Fibroblast of skin of abdomen (primary cell): ENCODE results near the gene CASP2. TPM values are rescaled to one million over a fixed set of nuclear protein-coding genes. Genes with fewer than 3 reads are reported as not detected.
"Not testable (repeated sequence)": the region's sequence is repeated elsewhere in the genome, so short reads cannot be mapped to it uniquely, and the experiment has no call there.

Experiments
- DNase-seq: peaks from one replicate; pipeline ENCODE4 v3.0.0-alpha.2; 2013
- polyA plus RNA-seq, 2 experiments: library from polyadenylated mRNA; unstranded; fragments of 120-200 nt; gene quantifications; one replicate each; pipeline ENCODE4 v1.2.1, GENCODE V29; 2013; ENCODE audit not compliant: insufficient read length in 2 of 2

CASP2 gene
- polyA plus RNA-seq (2013, experiment 1 of 2; ENCODE audit: insufficient read length), result 18.3 TPM
- 18.9 TPM for polyA plus RNA-seq (2013, experiment 2 of 2; ENCODE audit: insufficient read length)

DNA sequence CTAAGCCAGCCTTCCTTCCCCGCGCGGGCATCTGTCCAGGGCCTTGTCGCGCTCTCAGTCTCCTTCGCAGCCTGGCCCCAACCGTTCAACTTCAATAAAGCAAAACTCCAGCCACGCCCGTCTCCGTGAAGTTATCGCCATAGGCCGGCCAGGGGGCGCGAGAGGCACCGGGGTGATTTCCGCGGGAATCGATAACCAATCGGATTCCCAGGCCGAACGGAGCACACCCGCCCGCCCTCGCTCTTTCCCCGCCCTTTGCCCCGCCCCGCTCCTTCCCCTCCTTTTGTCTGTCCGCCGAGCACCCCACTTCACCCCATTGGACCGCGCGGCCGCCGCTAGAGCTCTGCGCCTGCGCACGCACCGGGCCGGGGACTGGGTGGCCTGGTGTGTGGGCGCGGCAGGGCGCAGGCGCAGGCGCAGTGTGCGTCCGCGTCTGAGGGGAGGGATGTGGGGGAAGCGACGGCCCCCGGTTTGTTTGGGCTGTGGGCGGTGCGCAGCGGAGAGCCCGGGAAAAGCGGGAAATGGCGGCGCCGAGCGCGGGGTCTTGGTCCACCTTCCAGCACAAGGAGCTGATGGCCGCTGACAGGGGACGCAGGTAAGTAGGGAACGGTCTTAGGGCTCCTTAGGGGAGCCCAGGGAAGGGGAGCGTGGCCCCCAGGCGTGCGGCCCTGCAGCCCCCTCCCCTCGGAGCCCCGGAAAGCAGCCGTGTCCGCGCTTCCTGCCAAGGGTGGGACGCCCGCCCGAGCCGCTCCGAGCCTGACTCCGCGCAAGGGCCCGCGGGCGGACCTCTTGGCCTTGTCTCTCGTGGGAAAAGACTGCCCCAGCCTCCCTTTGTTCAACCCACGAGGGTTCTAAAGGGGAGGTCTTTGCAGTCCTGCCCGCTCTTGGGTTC is at the start of gene CASP2:
Gene CASP2 (plus strand): TSS at position 417 of the 892 bp plus-strand sequence. CDS start 105 bp downstream, at position 522.
- DNase-seq, result peak; percentile 98

DNA sequence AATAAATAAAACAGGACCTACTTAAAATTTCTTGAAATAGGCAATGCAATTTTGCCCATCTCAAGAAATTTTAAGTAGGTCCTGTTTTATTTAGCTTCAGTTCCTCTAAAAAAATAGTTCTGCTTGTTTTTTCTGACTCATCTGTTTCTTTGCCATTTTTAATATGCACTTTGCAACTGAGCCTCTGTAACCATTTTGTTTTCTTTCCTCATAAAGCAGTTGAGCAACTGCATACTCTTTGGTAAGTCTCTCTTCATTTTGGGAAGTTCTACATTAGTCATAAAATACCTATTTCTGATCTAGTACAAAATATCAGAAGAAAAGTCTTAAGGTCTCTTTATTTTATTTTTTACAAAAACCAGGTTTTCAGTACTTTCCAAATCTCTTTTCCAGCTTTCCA is 48.3 kb upstream of the CASP2 start:
- DNase-seq, result peak; percentile 20

DNA sequence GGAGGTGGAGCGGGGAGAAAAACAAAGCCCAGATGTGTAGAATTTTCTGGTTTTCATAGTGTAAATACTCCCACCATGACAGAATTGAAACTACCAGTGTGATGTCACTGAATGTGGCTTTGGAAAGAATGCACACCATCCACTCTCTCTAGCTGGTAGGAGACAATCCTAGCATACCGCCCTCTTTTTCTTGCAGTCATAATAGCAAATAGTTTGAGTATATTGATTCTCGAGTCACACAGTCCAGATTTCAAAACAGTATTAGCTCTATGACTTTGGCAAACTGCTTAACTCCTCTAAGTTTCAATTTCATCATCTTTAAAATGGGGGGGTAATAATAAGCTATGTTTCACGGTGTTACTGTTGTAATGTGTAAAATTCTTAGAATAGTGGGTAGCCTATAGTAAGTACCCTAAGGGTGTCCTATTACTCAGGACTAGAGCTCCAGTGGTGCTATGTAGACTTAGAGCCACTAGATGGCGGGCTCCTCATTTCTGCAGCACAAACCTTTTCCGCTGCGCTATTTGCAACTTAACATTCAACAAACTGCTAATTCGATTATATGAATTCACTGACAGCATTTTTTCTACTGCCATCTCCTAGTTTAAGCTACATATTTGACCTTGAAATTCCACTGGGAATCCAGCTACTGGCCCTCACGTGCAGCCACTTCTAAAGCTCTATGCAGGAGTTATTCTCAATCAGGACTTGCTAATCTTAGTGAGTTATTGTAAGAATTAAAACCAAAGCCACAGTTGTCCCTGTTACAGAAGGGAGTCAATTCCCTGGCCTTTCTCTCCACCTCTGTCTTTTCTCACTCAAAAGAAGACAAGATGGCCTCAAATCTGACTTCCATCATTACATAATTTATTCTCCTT is 47.6 kb upstream of the CASP2 start:
- peak; percentile 88 for DNase-seq

DNA sequence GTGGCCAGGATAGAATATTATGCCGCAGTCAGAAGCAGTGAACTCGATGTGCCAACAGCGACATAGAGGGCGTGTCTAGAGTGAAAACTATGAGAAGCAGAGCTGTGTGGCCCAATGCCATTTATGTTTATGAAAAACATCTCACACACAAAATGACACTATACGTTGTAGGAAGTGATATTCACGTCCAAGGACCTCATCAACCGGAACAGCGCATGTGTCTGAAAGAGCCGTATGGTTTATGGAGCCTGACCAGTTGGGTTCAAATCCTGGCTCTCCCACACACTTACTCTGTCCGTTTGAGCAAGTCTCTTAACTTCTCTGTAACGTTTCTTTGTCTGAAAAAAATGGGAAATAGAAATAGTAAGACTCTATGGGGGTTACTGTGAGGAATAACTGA is 45.8 kb upstream of the CASP2 start:
- DNase-seq, result no peak

DNA sequence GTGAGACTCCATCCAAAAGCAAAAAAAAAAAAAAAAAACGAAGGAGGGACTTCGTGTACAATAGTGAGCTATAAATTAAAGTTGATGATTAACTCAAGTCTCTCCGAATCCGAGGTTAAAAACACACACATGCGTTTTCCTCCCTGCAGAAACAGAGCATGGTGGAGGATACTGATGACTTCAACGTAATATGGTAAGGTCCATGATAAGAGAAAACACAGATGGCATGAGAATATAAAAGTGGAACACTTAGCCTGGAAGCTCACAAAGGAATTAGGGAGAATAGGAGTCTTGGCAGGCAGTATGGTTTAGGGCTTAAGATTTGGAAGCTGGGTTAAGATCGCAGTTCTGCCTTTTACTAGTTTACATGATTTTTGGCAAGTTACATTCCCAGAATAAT is 45.0 kb upstream of the CASP2 start:
- no peak for DNase-seq

DNA sequence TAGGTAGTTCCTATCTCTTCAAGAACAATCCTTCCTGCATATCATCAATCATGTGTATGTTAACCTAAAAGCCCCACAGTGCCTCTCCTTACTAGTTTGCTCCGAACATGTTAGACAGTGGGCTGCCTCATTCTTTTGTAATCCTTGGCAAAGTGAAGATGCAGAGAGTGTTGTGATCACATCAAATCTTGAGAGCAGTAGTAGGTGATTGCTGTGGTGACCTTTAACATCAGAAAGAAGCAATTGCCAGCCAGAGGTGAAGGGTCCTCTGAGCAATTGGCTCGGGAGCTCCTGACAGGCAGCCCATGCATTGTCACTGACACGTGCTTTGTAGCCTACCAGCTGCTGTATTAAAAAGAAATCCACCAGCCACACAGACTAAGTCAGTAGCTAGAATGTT is 44.5 kb upstream of the CASP2 start:
- DNase-seq, result no peak

DNA sequence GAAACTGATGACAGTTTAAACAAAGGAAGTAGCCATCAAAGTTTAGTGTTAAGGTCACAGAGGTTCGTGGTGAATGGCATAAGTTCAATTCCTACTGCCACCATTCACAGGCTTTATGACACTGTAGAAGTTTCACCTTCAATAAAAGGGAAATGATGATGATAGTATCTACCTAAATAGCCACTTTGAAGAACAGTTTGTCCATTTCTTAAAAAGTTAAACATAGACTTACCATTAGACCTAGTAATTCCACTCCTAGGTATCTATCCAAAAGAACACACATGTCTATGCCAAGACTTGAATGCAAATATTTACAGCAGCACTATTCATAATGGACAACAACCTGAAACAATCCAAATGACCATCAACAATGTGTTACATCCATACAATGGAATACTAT is 43.8 kb upstream of the CASP2 start:
- no peak for DNase-seq

DNA sequence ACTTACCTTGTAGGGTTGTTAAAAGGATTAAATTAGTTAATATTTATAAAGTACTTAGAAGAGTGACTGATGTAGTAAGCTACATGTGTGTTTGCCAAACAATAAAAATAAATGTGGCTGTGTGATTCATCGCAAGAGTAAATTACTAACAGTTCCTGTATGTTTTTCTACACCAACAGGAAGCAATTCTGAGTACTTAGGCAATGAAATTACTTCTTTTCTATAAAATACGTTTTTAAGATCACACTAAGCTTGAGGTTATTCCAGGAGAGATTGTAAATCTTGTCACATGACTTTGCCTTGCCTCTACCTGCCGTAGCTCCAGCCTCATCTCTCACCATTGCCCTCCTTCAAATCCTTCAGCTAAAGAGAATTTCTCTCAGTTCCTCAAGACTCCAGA is 43.0 kb upstream of the CASP2 start:
- DNase-seq, result peak; percentile 28

DNA sequence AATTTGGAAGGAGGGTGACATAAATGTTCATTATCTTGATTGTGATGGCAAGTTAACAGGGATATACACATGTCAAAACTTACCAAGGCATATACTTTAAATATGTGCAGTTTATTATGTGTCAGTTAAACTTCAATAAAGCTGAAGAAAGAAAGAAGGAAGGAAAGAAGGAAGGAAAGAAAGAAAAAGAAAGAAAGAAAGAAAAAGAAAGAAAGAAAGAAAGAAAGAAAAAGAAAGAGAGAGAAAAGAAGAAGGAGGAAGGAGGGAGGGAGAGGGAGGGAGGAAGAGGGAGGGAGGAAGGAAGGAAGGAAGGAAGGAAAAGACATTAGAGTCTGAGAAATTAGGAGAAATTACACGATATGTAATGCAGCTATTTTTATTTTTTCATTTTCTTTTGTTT is 40.8 kb upstream of the CASP2 start:
- no peak for DNase-seq

DNA sequence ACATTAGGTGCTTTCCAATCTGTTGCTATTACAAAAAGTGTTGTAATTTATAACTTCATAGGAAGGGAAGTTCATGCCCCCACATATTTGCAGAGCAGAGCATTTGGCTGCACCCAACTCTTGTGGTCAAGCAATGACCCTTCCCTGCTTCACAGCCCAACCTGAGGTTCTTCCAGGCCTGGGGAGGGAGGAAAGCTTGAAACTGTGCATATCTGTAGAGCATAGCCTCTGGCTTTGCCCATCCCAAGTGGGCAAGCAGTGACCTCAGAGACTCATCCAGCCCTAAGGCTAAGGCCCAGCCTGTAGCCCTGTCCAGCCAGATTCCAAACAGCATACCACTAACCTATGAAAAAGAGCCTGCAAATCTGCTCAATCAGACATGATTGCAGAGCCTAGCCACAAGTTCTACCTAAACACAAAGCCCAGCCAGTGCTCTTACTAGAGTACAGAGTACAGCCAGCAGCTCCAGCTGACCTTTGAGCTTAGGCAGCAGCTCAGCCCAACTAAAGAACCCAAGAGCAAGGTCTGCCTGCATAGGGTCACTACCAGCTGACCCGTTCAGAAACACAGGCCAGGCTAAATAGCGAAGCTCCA is 39.3 kb upstream of the CASP2 start:
- DNase-seq, result no peak

DNA sequence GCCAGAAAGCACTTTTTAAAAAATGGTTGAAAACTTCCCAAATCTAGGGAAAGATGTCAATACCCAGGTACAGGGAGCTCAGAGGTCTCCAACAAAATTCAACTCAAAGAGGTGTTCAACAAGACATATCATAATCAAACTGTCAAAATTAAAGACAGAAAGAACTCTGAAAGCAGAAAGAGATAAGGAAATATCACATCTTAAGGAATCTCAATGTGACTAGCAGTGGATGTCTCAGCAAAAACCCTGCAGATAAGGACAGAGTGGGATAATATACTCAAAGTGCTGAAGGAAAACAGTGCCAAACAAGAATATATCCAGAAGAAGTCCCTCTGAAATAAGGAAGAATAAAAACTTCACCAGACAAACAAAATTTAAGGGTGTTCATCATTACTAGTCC is 38.0 kb upstream of the CASP2 start:
- DNase-seq, result no peak

DNA sequence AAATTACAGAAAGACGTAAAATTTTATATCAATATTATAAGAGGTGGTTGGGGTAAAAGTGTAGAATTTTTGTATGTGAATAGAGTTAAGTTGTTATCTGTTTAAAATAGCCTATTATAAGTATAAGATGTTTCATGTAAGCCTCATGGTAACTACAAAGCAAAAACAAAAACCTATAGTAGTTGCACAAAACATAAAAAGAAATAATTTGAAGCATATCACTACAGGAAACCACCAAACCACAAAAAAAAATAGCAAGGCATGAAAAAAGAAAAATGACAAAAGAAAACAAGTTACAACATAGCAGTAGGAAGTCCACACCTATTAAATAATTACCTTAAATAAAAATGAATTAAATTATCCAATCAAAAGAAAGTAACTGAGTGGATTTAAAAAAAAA is 37.3 kb upstream of the CASP2 start:
- DNase-seq, result no peak

DNA sequence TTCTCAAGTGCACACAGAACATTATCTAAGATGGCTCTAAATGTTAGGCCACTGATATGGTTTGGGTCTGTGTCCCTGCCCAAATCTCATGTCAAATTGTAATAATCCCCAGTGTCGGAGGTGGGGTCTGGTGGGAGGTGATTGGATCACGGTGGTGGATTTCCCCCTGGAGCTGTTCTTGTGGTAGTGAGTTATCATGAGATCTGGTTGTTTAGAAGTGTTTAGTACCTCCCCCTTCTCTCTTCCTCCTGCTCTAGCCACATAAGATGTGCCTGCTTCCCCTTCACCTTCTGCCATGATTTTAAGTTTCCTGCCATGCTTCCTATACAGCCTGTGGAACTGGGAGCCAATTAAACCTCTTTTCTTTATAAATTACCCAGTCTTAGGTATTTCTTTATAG is 36.1 kb upstream of the CASP2 start:
- no peak for DNase-seq

DNA sequence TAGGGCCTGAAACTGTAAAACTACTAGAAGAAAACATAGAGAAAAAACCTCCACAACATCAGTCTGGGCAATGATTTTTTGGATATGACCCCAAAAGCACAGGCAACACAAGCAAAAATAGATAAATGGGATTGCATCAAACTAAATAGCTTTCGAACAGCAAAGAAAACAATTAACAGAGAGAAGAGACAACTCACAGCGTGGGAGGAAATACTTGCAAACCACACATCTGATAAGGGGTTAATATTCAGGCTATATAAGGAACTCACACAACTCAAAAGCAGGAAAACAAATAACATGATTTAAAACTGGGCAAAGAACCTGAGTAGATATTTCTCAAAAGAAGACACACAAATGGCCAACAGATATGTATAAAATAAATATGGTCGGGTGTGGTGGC is 32.6 kb upstream of the CASP2 start:
- no peak for DNase-seq

DNA sequence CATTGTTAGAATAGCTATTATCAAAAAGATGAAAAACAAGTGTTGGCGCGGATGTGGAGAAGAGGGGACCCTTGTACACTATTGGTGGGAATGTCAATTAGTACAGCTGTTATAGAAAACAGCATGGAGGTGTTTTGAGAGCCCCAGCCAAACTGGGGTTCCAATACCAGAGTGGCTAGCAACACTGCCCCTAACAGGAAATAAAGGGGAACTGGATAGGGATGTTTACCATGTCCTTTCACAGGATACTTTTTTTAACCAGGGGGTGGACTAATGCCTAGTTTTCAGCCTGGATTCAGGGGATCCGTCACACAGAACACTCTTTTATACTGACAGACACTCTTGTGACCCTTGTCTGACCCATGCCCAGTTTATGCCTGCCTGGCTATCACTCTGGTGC is 31.8 kb upstream of the CASP2 start:
- no peak for DNase-seq

DNA sequence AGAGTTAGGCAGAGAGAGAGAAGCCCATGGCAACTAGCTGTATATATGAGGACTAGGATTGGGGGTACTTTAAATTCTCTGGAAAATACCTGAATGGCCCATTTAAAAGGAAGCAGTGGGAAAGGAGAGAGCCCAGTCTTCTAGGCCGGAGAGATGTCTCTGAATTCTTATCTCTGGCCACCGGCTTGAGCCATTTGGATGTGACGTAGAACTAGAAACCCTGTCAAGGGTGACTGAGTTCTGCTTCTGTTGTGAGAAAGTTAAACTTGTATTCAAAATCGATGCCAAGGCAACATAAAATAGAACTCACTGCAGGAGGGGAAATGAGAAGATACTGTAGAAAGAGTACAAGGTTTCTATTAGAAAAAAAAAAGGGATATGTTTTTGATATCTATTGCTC is 31.2 kb upstream of the CASP2 start:
- no peak for DNase-seq

DNA sequence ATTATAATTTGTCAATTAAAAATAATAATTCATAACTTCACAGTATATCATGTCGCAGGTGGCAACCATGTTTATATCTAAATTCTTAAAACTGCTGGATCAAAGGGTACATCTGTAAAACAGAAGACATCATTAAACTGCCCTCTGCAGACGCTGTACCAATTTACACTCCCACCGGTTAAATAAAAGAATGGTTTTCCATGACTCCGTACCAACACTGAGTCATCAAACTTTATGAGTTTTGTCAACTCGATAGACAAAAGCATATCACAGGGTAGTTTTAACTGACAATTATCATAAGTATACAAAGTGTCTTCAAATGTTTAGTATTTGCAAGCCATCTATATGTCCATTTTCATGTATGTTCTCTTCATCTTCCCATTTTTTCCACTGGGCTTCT is 30.6 kb upstream of the CASP2 start:
- no peak for DNase-seq

DNA sequence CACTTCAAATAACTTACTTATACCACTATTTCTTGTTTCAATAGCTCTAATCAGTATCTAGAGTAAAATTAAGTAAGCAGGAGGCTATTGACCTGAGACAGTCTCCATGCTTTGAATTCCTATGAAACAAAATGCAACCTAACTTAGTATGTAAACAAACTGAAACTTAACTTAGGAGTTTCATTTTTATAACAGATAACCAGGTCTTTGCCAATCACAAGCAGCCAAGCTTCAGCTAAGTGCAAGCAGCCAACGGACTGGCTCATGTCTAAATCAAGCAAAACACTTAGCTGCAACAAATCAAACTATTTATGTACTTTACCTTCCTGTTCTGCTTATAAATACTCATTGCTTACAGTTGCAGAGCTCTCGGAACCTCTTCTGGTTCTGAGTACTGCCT is 29.3 kb upstream of the CASP2 start:
- DNase-seq, result no peak

DNA sequence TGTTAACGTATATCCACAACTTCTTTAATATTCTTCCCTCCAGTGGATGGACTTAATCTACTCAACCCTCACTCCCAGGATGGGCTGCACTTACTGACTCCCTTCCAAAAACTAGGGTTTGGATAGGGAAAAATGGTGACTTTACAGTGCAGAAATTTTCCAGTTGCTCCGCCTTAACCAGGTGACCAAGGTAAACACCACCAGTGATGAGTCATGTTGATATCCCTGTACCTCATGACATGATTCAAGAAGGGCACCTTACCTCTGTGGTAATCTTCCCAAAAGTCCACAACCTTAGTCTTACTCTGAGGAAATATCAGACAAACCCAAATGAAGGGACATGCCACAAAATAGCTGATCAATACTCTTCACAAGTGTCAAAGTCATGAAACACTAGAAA is 28.4 kb upstream of the CASP2 start:
- DNase-seq, result no peak

DNA sequence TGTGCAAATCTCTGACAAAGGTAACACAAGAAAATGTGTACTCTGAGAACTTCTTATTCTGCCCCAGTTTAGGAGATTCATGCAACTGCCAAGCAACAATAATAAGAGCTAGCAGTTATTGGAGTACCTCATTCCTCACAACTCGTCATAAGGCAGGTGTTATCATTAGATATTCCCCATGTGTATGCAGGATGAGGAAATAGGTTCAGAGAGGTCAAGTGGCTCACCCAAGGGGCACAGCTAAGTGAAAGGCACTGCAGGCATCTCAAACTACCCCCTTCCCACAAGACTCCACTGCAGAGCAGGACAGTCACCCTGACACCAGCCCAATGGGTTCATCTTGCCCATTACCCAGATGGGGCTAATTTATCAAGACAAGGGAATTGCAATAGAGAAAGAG is 26.2 kb upstream of the CASP2 start:
- DNase-seq, result no peak

DNA sequence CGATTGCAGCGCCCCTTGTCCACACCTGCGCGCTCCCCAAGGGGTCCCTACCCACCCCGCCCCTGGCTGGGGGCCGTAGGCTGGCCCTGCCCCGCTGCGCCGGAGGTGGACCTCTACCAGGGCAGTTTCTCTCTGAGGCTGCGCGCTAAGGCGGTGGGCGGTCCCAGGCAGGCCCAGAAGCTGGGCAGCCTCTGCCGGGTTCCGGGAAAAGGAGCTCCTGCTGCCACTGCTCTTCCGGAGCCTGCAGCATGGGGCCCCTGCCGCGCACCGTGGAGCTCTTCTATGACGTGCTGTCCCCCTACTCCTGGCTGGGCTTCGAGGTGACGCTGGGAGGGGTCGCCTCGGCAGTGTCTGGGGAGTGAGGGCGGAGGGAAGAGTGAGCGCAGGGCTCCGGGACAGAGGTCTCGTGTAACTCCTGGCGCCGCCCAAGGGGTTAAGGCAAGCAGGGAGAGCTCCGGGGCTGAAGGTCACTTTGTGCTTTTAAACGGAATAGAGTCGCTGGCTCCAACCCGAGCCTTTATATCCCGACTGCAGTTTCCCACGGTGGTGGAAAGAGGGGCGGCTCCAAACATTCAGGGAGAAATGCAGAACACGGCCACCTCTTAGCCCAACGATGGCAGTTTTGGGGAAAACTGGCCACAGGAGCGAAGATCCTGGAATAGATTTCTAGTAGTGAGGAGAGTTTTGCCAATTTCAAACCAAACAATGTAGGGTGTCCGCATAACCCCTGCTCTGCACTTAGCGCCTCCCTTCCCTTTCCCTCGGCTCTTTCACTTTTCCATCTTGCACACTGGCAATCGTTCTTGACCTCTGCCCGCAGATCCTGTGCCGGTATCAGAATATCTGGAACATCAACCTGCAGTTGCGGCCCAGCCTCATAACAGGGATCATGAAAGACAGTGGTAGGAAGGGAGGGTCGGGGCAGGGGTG is 24.6 kb upstream of the CASP2 start, which contains the start of gene GSTK1:
Gene GSTK1 (plus strand): TSS at position 176 of the 930 bp plus-strand sequence. CDS start 73 bp downstream, at position 249.
- peak; percentile 67 for DNase-seq

DNA sequence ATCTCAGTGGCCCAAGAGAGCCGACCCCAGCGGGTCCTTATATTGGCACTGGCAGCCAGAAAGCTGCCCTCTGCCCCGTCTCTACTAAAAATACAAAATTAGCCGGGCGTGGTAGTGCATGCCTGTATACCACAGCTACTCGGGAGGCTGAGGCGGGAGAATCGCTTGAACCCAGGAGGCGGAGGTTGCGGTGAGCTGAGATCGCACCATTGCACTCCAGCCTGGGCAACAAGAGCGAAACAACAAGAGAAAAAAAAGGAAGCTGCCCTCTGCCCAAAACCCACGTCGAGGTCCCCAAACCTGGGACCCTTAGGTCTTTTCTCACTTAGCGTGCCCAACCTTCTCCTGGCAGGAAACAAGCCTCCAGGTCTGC is 24.0 kb upstream of the CASP2 start:
- DNase-seq, result not testable (repeated sequence)
